Effector memory CD8-positive, alpha-beta T cell (primary cell): ENCODE results near the gene DIP2B.

Experiments used
- ATAC-seq: fragments of 150-1000 bp; cut with Tn5 transposase; replicated peaks from 2 replicates; pipeline ENCODE4 v1.10.0; 2021; ENCODE audit warnings: mild to moderate bottlenecking, moderate library complexity
- DNase-seq, 3 experiments: peaks; one replicate each; pipeline ENCODE4 v3.0.0; 2021
- H3K27ac Mint-ChIP-seq, 2 donors: one replicate each; pipeline ENCODE4 v1.8.0; 2022; ENCODE audit warnings: mild to moderate bottlenecking in 2 of 2, mixed read lengths in 2 of 2, moderate library complexity in 2 of 2
- H3K27me3 Mint-ChIP-seq, 2 donors: one replicate each; pipeline ENCODE4 v1.8.0; 2022; ENCODE audit warnings: mixed read lengths in 2 of 2
- H3K36me3 Mint-ChIP-seq: one replicate; pipeline ENCODE4 v1.8.0; 2022; ENCODE audit warnings: mild to moderate bottlenecking, moderate library complexity, mixed read lengths; ENCODE audit not compliant: insufficient read depth
- H3K4me1 Mint-ChIP-seq, 2 donors: one replicate each; pipeline ENCODE4 v1.8.0; 2022; ENCODE audit warnings: low read depth in 2 of 2, mixed read lengths in 2 of 2
- H3K4me3 Mint-ChIP-seq, 2 donors: one replicate each; pipeline ENCODE4 v1.8.0; 2022; ENCODE audit warnings: mild to moderate bottlenecking in 2 of 2, mixed read lengths in 2 of 2, moderate library complexity in 2 of 2
- H3K9me3 Mint-ChIP-seq, 2 donors: one replicate each; pipeline ENCODE4 v1.8.0; 2022; ENCODE audit warnings: mixed read lengths in 2 of 2

Gene DIP2B

GRCh38 chr12:50564237-50564947 lies 59.6 kb downstream of the DIP2B start:
- DNase-seq (no peak), ATAC-seq (no peak)
- Mint-ChIP-seq H3K4me3 (no peak overlapping the region), H3K36me3 (no peaks in the 10 kb centered on the region), H3K27me3 (no peaks in the 10 kb centered on the region), H3K9me3 (no peaks in the 10 kb centered on the region), H3K27ac (peak overlapping the region in 1 of 2 donors; percentile 33), H3K4me1 (peaks cover 14 to 43% of the 10 kb centered on the region in 2 donors)

GRCh38 chr12:50564948-50565297 lies 60.1 kb downstream of the DIP2B start:
- Mint-ChIP-seq H3K9me3 (no peaks in the 10 kb centered on the region), H3K4me3 (no peak overlapping the region), H3K4me1 (peaks cover 14 to 43% of the 10 kb centered on the region in 2 donors), H3K36me3 (no peaks in the 10 kb centered on the region), H3K27ac (peak overlapping the region in 1 of 2 donors; percentile 33), H3K27me3 (no peaks in the 10 kb centered on the region)
- DNase-seq: no peak
- ATAC-seq: no peak

- DNase-seq (no peak), ATAC-seq (no peak)
- Mint-ChIP-seq H3K36me3 (peaks cover 3% of the 10 kb centered on the region), H3K9me3 (no peaks in the 10 kb centered on the region), H3K27ac (no peak overlapping the region), H3K4me3 (no peak overlapping the region), H3K27me3 (no peaks in the 10 kb centered on the region), H3K4me1 (peaks cover 14 to 43% of the 10 kb centered on the region in 2 donors)
Observed at GRCh38 chr12:50566066-50566465, 61.3 kb downstream of the DIP2B start.

GRCh38 chr12:50567926-50568325 lies 63.1 kb downstream of the DIP2B start:
- peaks cover 15 to 37% of the 10 kb centered on the region in 2 donors for H3K4me1 Mint-ChIP-seq

GRCh38 chr12:50568338-50569091 lies 63.7 kb downstream of the DIP2B start:
- DNase-seq: no peak
- no peak overlapping the region for H3K27ac Mint-ChIP-seq

More at GRCh38 chr12:50567926-50568325, 63.1 kb downstream of the DIP2B start:
- DNase-seq (no peak), ATAC-seq (no peak)
- Mint-ChIP-seq H3K27me3 (no peaks in the 10 kb centered on the region), H3K36me3 (peaks cover 3% of the 10 kb centered on the region), H3K9me3 (no peaks in the 10 kb centered on the region), H3K4me3 (no peak overlapping the region), H3K27ac (no peak overlapping the region)

GRCh38 chr12:50569321-50569720 lies 64.5 kb downstream of the DIP2B start:
- peaks cover 14 to 40% of the 10 kb centered on the region in 2 donors for H3K4me1 Mint-ChIP-seq
- no peaks in the 10 kb centered on the region for H3K27me3 Mint-ChIP-seq
- no peaks in the 10 kb centered on the region for H3K9me3 Mint-ChIP-seq
- no peak overlapping the region for H3K27ac Mint-ChIP-seq
- H3K4me3 Mint-ChIP-seq: no peak overlapping the region
- no peak for DNase-seq
- peaks cover 3% of the 10 kb centered on the region for H3K36me3 Mint-ChIP-seq
- no peak for ATAC-seq

More at GRCh38 chr12:50568338-50569091, 63.7 kb downstream of the DIP2B start:
- ATAC-seq: no peak
- Mint-ChIP-seq H3K27me3 (no peaks in the 10 kb centered on the region), H3K4me1 (peaks cover 17 to 41% of the 10 kb centered on the region in 2 donors), H3K4me3 (no peak overlapping the region), H3K36me3 (peaks cover 3% of the 10 kb centered on the region), H3K9me3 (no peaks in the 10 kb centered on the region)

GRCh38 chr12:50569876-50570275 lies 65.1 kb downstream of the DIP2B start:
- H3K27me3 Mint-ChIP-seq: no peaks in the 10 kb centered on the region
- no peak overlapping the region for H3K4me3 Mint-ChIP-seq
- H3K27ac Mint-ChIP-seq: no peak overlapping the region
- H3K36me3 Mint-ChIP-seq: peaks cover 3% of the 10 kb centered on the region
- ATAC-seq: no peak
- no peaks in the 10 kb centered on the region for H3K9me3 Mint-ChIP-seq
- H3K4me1 Mint-ChIP-seq: peaks cover 12 to 36% of the 10 kb centered on the region in 2 donors
- no peak for DNase-seq

GRCh38 chr12:50571786-50572185 lies 67.0 kb downstream of the DIP2B start:
- peaks cover 13 to 32% of the 10 kb centered on the region in 2 donors for H3K4me1 Mint-ChIP-seq
- no peak overlapping the region for H3K27ac Mint-ChIP-seq

GRCh38 chr12:50572287-50572686 lies 67.5 kb downstream of the DIP2B start:
- Mint-ChIP-seq H3K4me1 (peaks cover 13 to 32% of the 10 kb centered on the region in 2 donors), H3K36me3 (peaks cover 3% of the 10 kb centered on the region), H3K4me3 (no peak overlapping the region), H3K27ac (peak overlapping the region in 1 of 2 donors; percentile 5), H3K9me3 (no peaks in the 10 kb centered on the region), H3K27me3 (no peaks in the 10 kb centered on the region)
- DNase-seq (no peak), ATAC-seq (no peak)

More at GRCh38 chr12:50571786-50572185, 67.0 kb downstream of the DIP2B start:
- Mint-ChIP-seq H3K9me3 (no peaks in the 10 kb centered on the region), H3K36me3 (peaks cover 3% of the 10 kb centered on the region), H3K27me3 (no peaks in the 10 kb centered on the region), H3K4me3 (no peak overlapping the region)
- no peak for DNase-seq
- no peak for ATAC-seq

- Mint-ChIP-seq H3K36me3 (peaks cover 3% of the 10 kb centered on the region), H3K4me3 (no peak overlapping the region), H3K27ac (peak overlapping the region in 1 of 2 donors; percentile 5), H3K9me3 (no peaks in the 10 kb centered on the region), H3K4me1 (peaks cover 12 to 30% of the 10 kb centered on the region in 2 donors), H3K27me3 (no peaks in the 10 kb centered on the region)
- no peak for ATAC-seq
- no peak for DNase-seq
Observed at GRCh38 chr12:50572760-50573159, 68.0 kb downstream of the DIP2B start.

GRCh38 chr12:50573271-50573670 lies 68.5 kb downstream of the DIP2B start:
- no peaks in the 10 kb centered on the region for H3K27me3 Mint-ChIP-seq
- no peak for ATAC-seq

GRCh38 chr12:50574601-50575348 lies 70.0 kb downstream of the DIP2B start:
- Mint-ChIP-seq H3K36me3 (peaks cover 3% of the 10 kb centered on the region), H3K4me1 (peaks cover 6 to 17% of the 10 kb centered on the region in 2 donors), H3K4me3 (no peak overlapping the region), H3K9me3 (no peaks in the 10 kb centered on the region), H3K27ac (no peak overlapping the region), H3K27me3 (no peaks in the 10 kb centered on the region)
- no peak for ATAC-seq
- DNase-seq: no peak

More at GRCh38 chr12:50573271-50573670, 68.5 kb downstream of the DIP2B start:
- Mint-ChIP-seq H3K36me3 (peaks cover 3% of the 10 kb centered on the region), H3K9me3 (no peaks in the 10 kb centered on the region), H3K4me3 (no peak overlapping the region), H3K4me1 (peaks cover 10 to 25% of the 10 kb centered on the region in 2 donors), H3K27ac (no peak overlapping the region)
- DNase-seq: no peak

GRCh38 chr12:50579757-50580267 lies 75.0 kb downstream of the DIP2B start:
- ATAC-seq: no peak
- Mint-ChIP-seq H3K27me3 (no peaks in the 10 kb centered on the region), H3K4me3 (no peak overlapping the region)

More at GRCh38 chr12:50579757-50580267, 75.0 kb downstream of the DIP2B start:
- Mint-ChIP-seq H3K36me3 (no peaks in the 10 kb centered on the region), H3K9me3 (no peaks in the 10 kb centered on the region), H3K27ac (no peak overlapping the region), H3K4me1 (peaks cover 6 to 8% of the 10 kb centered on the region in 2 donors)
- DNase-seq: no peak
